AG10803 (cell line): ENCODE data around the gene CEP72.
"Not testable (repeated sequence)": the region's sequence is repeated elsewhere in the genome, so short reads cannot be mapped to it uniquely, and the experiment has no call there.

Experiments
- DNase-seq: peaks from one replicate; pipeline ENCODE4 v3.0.0; 2010; ENCODE audit warnings: low read depth
- H3K4me3 ChIP-seq: 2 replicates; pipeline ENCODE4 v1.5.1; 2011; ENCODE audit warnings: mild to moderate bottlenecking, low read length, control low read depth
- TF ChIP-seq, protein P1 (sequence below): conservative IDR thresholded peaks from 2 replicates; pipeline ENCODE4 v1.5.1; 2011; ENCODE audit warnings: mild to moderate bottlenecking, low read length, control low read depth, inconsistent platforms

CEP72 gene

DNA sequence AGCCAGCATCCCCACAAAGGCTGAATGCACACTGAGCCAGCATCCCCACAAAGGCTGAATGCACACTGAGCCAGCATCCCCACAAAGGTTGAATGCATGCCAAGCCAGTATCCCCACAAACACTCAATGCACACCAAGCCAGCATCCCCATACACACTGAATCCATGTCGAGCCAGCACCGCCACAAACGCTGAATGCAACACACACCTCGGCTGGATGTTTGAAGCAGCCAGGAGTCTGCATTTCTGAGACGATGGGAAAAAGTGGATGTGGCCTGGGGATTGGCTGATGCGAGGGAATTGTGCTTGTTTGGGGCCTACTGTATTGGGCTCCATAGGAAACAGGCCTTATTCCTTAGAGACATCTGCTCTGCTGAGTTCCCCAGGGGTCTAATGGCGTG is 30.9 kb upstream of the CEP72 start:
- TF ChIP-seq, protein P1, sequence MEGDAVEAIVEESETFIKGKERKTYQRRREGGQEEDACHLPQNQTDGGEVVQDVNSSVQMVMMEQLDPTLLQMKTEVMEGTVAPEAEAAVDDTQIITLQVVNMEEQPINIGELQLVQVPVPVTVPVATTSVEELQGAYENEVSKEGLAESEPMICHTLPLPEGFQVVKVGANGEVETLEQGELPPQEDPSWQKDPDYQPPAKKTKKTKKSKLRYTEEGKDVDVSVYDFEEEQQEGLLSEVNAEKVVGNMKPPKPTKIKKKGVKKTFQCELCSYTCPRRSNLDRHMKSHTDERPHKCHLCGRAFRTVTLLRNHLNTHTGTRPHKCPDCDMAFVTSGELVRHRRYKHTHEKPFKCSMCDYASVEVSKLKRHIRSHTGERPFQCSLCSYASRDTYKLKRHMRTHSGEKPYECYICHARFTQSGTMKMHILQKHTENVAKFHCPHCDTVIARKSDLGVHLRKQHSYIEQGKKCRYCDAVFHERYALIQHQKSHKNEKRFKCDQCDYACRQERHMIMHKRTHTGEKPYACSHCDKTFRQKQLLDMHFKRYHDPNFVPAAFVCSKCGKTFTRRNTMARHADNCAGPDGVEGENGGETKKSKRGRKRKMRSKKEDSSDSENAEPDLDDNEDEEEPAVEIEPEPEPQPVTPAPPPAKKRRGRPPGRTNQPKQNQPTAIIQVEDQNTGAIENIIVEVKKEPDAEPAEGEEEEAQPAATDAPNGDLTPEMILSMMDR = no peak
- no peak overlapping the region for H3K4me3 ChIP-seq
- no peak for DNase-seq

DNA sequence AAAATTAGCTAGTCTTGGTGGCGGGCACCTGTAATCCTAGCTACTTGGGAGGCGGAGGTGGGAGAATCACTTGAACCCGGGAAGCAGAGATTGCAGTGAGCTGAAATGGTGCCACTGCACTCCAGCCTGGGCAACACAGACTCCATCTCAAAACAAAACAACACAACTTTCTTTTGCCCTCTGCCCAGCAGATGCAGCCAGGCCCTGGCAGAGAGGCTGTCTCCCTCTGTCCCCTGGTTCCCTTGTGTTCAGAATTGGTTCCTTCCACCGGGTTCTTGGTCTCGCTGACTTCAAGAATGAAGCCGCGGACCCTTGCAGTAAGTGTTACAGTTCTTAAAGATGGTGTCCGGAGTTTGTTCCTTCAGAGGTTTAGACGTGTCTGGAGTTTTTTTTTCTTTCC is 30.2 kb upstream of the CEP72 start:
- no peak for DNase-seq
- TF ChIP-seq, protein P1 = no peak

DNA sequence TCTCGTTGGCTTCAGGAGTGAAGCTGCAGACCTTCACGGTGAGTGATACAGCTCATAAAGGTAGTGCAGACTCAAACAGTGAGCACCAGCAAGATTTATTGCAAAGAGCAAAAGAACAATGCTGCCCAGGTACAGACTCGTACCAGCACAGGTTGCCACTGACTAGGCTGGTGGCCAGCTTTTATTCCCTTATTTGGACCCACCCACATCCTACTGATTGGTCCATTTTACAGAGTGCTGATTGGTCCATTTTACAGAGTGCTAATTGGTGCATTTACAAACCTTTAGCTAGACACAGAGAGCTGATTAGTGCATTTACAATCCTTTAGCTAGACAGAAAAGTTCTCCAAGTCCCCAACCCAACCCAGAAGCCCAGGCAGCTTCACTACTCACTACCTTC is 29.7 kb upstream of the CEP72 start:
- DNase-seq, H3K4me3 ChIP-seq: not testable (repeated sequence)

More for the DNA sequence above, 30.2 kb upstream of the CEP72 start:
- H3K4me3 ChIP-seq = no peak overlapping the region

DNA sequence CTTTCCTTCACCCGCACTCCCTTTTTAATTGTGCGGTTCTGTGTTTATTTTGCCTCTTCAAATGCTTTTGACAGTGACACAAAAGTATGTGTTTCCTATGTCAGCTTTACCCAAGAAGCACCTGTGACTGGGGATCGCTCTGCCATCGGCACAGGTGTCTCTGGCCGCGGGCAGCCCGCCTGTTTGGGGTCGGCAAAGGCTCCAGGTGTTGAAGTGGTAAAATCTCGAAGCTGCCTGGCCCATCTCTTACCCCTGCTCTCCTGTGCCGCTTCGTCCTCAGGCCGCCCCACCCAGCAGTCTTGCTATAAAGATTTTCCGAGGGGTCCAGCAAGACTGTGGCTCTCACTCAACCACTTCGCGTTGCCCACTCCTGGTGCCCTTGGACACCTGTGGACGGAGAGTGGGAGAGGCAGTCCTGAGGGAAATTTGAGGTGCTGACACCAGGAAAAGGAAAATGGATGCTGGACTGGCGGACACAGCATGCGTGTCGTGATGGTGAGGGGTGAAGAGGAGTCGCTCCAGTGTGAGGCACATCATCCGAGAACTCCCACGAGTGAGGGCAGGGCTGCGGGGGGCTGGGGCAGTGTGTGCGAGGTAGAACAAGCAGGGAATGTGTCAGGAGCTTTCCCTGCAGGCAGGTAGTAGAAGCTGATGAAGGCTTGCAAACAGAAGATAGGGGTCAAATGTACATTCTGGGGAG is 29.1 kb upstream of the CEP72 start:
- no peak overlapping the region for H3K4me3 ChIP-seq
- DNase-seq = no peak
- TF ChIP-seq, protein P1 = no peak

DNA sequence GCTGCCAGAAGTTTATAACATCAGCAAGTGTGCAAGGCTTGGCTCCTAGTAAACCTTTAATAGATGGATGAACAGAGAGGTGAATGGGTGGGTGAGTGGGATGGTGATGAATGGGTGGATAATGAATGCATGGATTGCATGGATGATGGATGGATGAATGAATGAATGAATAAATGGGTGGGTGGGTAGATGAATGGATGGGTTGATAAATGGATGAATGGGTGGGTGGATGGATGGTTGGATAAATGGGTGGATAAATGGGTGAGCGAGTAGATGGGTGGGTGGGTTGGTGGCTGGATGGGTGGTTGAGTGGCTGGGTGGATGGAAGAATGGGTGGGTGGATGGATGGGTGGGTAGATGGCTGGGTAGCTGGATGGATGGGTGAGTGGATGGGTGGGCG is 28.5 kb upstream of the CEP72 start:
- no peak overlapping the region for H3K4me3 ChIP-seq
- TF ChIP-seq, protein P1 = no peak
- no peak for DNase-seq

DNA sequence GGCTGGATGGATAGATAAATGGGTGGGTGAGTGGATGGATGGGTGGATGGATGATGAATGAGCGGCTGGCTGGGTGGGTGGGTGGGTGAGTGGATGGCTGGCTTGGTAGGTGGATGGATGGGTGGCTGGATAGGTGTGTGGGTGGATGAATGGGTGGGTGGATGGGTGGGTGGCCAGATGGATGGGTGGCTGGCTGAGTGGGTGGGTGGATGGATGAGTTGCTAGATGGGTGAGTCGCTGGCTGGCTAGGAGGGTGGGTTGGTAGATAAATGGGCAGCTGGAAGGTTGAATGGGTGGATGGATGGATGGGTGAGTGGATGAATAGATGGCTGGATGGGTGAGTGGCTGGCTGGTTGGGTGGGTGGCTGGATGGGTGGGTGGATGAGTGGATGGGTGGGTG is 27.9 kb upstream of the CEP72 start:
- TF ChIP-seq, protein P1 = no peak
- no peak overlapping the region for H3K4me3 ChIP-seq
- no peak for DNase-seq

DNA sequence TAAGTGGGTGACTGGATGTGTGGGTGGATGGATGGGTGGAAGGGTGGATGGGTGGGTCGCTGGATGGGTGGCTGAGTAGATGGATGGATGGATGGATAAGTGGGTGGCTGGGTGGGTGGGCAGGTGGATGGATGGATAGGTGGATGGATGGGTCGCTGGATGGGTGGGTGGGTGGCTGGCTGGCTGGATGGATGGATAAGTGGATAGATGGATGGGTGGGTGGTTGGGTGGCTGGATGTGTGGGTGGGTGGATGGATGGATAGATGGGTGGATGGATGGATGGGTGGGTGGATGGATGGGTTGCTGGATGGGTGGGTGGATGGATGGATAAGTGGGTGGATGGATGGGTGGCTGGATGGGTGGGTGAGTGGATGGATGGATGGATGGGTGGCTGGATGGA is 27.3 kb upstream of the CEP72 start:
- no peak overlapping the region for H3K4me3 ChIP-seq
- no peak for DNase-seq
- TF ChIP-seq, protein P1 = no peak
